ENCODE measurements around the gene DNAH6. TPM values are rescaled to one million over a fixed set of nuclear protein-coding genes. Genes with fewer than 3 reads are reported as not detected.

Gene DNAH6
- 0.14 TPM in 1 of 2 replicates, not detected in the other for total RNA-seq

DNA sequence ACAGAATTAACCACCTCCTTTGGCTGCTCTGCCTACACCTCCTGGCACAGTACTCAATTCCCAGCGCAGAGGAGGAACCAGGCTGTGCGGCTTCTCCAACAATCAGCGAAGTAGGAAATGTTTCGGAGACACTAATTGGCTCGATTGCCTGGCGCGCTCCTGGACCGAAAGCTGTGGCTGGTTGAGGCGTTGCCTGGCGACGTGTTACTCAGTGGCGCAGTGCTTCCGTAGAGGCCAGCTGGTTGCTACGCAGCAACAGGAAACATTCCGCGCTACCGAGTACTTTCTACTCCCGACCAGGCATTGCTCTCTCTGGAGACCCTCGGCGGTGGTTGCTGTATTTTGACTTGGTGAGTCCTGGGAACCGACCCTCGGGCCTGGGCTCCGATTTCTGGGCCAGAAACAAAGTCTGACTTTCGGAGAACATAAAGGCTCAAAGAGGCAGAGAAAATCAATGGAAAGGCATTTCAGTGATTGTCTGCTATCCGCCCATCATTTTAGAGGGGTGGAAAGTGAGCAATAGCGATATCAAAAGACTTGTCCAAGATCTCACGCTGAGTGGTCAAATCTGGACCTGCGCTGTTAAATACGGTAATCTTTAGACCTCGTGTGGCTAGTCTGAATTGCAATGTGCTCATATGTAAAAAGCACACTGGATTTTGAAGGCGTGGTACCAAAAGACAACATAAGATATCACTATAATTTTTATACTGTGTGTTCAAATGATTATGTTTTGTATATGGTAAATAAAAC lies at the start of gene DNAH6:
Gene DNAH6 (plus strand): TSS at position 265 of the 753 bp plus-strand sequence. CDS start 1,329 bp downstream, outside the sequence.

Other genes starting within 250 kb of the DNAH6 start
- 44.4 and 45.1 TPM in 2 replicates for gene SUCLG1, start 57.2 kb upstream of the DNAH6 start, total RNA-seq

Measured in nasal cavity respiratory epithelium epithelial cell of viscerocranial mucosa (primary cell).